NCI-H1930 (cell line): ENCODE measurements around the gene ORC1.

Experiments
- DNase-seq, 2 experiments: peaks; one replicate each; lab custom pipeline; 2025; lab: John Stamatoyannopoulos, UW

ORC1 gene

GRCh38 chr1:52343979-52344378 lies 60.2 kb downstream of the ORC1 start:
- DNase-seq: no peak

- DNase-seq: no peak
Observed at GRCh38 chr1:52341655-52342260, 62.5 kb downstream of the ORC1 start.

GRCh38 chr1:52337439-52337838 lies 66.8 kb downstream of the ORC1 start:
- DNase-seq: no peak

- no peak for DNase-seq
Observed at GRCh38 chr1:52334906-52335528, 69.2 kb downstream of the ORC1 start.

- no peak for DNase-seq
Observed at GRCh38 chr1:52332411-52332810, 71.8 kb downstream of the ORC1 start.

- peak in 1 of 2 experiments; percentile 24 for DNase-seq
Observed at GRCh38 chr1:52328615-52329014, 75.6 kb downstream of the ORC1 start.

- no peak for DNase-seq
Observed at GRCh38 chr1:52325786-52326185, 78.4 kb downstream of the ORC1 start.

GRCh38 chr1:52323731-52324130 lies 80.5 kb downstream of the ORC1 start:
- no peak for DNase-seq
